Neural cell (in vitro differentiated cells): ENCODE data around the gene SLC1A2. TPM values are rescaled to one million over a fixed set of nuclear protein-coding genes. Genes with fewer than 3 reads are reported as not detected.

Experiments used
- H2AFZ ChIP-seq: fragments of 200-600, 300-800 bp; sonication (generic), shearing (Covaris generic); 2 replicates; pipeline ENCODE4 v1.6.0; 2014; ENCODE audit warnings: low read depth, mild to moderate bottlenecking, antibody characterized with exemption, low read length, moderate library complexity
- H3F3A ChIP-seq: fragments of 200-600 bp; shearing (Covaris generic); 2 replicates; pipeline ENCODE4 v1.6.1; 2016; ENCODE audit warnings: mild to moderate bottlenecking, moderate library complexity, mixed read lengths, antibody characterized with exemption, low read length; ENCODE audit not compliant: insufficient read depth, poor library complexity, severe bottlenecking
- H3K27ac ChIP-seq: fragments of 200-600, 300-800 bp; sonication (generic), shearing (Covaris generic); 2 replicates; pipeline ENCODE4 v1.5.1; 2014; ENCODE audit warnings: mild to moderate bottlenecking, low read length, moderate library complexity
- H3K27me3 ChIP-seq: fragments of 300-800, 200-600 bp; sonication (generic), shearing (Covaris generic); 2 replicates; pipeline ENCODE4 v1.6.0; 2014; ENCODE audit warnings: mild to moderate bottlenecking, low read depth, low read length, moderate library complexity; ENCODE audit not compliant: insufficient read depth
- H3K36me3 ChIP-seq: fragments of 300-800, 200-600 bp; sonication (generic), shearing (Covaris generic); 2 replicates; pipeline ENCODE4 v1.5.1; 2014; ENCODE audit warnings: mild to moderate bottlenecking, antibody characterized with exemption, low read length, moderate library complexity; ENCODE audit not compliant: insufficient read depth
- H3K4me2 ChIP-seq: fragments of 300-800, 200-600 bp; sonication (generic), shearing (Covaris generic); 2 replicates; pipeline ENCODE4 v1.6.0; 2014; ENCODE audit warnings: mild to moderate bottlenecking, low read length
- H3K4me3 ChIP-seq: fragments of 300-800, 200-600 bp; sonication (generic), shearing (Covaris generic); 2 replicates; pipeline ENCODE4 v1.5.1; 2014; ENCODE audit warnings: mild to moderate bottlenecking, low read length, moderate library complexity
- H3K79me2 ChIP-seq: fragments of 200-600 bp; shearing (Covaris generic); replicated peaks from 2 replicates; pipeline ENCODE4 v1.6.0; 2014; ENCODE audit warnings: mild to moderate bottlenecking, low read length, moderate library complexity; ENCODE audit not compliant: insufficient read depth
- H3K9ac ChIP-seq: fragments of 300-800, 200-600 bp; sonication (generic), shearing (Covaris generic); 2 replicates; pipeline ENCODE4 v1.6.1; 2016; ENCODE audit warnings: mild to moderate bottlenecking, low read length, mixed read lengths
- H3K9me2 ChIP-seq: fragments of 200-600 bp; shearing (Covaris generic); 2 replicates; pipeline ENCODE4 v1.6.1; 2016; ENCODE audit warnings: mild to moderate bottlenecking, low read length, mixed read lengths; ENCODE audit not compliant: insufficient read depth
- H3K9me3 ChIP-seq: fragments of 200-600, 300-800 bp; sonication (generic), shearing (Covaris generic); 2 replicates; pipeline ENCODE4 v1.6.1; 2016; ENCODE audit warnings: mild to moderate bottlenecking, mixed run types, low read length, moderate library complexity, mixed read lengths
- H4K20me1 ChIP-seq: fragments of 200-600 bp; shearing (Covaris generic); 2 replicates; pipeline ENCODE4 v1.6.1; 2016; ENCODE audit warnings: mild to moderate bottlenecking, mixed run types; ENCODE audit not compliant: insufficient read depth
- EP300 ChIP-seq: fragments of 450-650 bp; conservative IDR thresholded peaks from 2 replicates; pipeline ENCODE4 v1.6.1; 2014; ENCODE audit warnings: antibody characterized with exemption, mild to moderate bottlenecking, moderate library complexity; ENCODE audit not compliant: poor library complexity, severe bottlenecking
- EZH2 ChIP-seq: fragments of 200-600, 300-800 bp; shearing (Covaris generic), sonication (generic); IDR thresholded peaks from 2 replicates; pipeline ENCODE4 v1.6.1; 2014; ENCODE audit warnings: antibody characterized with exemption, low read length, borderline replicate concordance, mild to moderate bottlenecking; ENCODE audit not compliant: insufficient read depth, poor library complexity, severe bottlenecking
- MXI1 ChIP-seq: fragments of 450-650 bp; conservative IDR thresholded peaks from 2 replicates; pipeline ENCODE4 v1.6.1; 2014; ENCODE audit warnings: antibody characterized with exemption, mild to moderate bottlenecking; ENCODE audit not compliant: poor library complexity, severe bottlenecking
- POLR2AphosphoS5 ChIP-seq: IDR thresholded peaks from 2 replicates; pipeline ENCODE4 v1.6.1; 2012
- RAD21 ChIP-seq: fragments of 450-650 bp; conservative IDR thresholded peaks from 2 replicates; pipeline ENCODE4 v1.6.1; 2014; ENCODE audit warnings: antibody characterized with exemption, mild to moderate bottlenecking, moderate library complexity
- SMC3 ChIP-seq: fragments of 450-650 bp; conservative IDR thresholded peaks from 2 replicates; pipeline ENCODE4 v1.6.1; 2014; ENCODE audit warnings: antibody characterized with exemption, mild to moderate bottlenecking, moderate library complexity; ENCODE audit not compliant: poor library complexity
- TAF1 ChIP-seq: IDR thresholded peaks from 2 replicates; pipeline ENCODE4 v1.6.1; 2012; ENCODE audit warnings: low read depth
- polyA plus RNA-seq: library from polyadenylated mRNA; depleted of rRNA; stranded (reverse); fragments of >200 nt; gene quantifications from 2 replicates; pipeline ENCODE4 v1.2.3, GENCODE V29; 2014
- TF ChIP-seq, protein P1 (sequence below): IDR thresholded peaks from 2 replicates; pipeline ENCODE4 v1.6.1; 2012; ENCODE audit warnings: borderline replicate concordance
- TF ChIP-seq, protein P2 (sequence below): fragments of 450-650 bp; IDR thresholded peaks from 2 replicates; pipeline ENCODE4 v1.5.1; 2014; ENCODE audit warnings: antibody characterized with exemption, mild to moderate bottlenecking, moderate library complexity; ENCODE audit not compliant: poor library complexity, severe bottlenecking

Gene SLC1A2
- polyA plus RNA-seq, 1 donor from 2014 or later: 134 TPM

DNA sequence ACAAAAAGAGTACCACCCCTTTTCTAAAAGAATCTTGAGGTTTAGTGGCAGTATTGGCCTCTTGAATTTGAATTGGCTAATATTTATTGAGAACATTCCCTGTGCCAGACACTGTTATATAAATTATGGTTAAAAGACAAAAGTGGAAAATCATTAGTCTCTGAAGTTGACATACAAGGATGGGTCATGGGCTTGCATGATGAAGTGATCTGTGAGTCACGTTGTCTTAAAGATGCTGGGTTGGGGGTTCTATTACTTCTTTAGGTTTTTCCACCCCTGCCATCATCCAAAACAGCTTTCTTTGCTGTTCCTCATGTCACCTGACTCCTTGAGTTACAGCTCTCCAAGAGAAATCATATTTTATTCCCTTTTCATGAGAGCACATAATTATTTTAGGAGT, 195.4 kb downstream of the SLC1A2 start:
- Histone ChIP-seq H3K27ac (peak overlapping the region; percentile 68), H3K4me2 (no peak overlapping the region), H4K20me1 (no peaks in the 10 kb centered on the region), H2AFZ (no peak overlapping the region), H3K9ac (no peak overlapping the region), H3K36me3 (no peaks in the 10 kb centered on the region), H3K9me2 (no peaks in the 10 kb centered on the region), H3K27me3 (no peaks in the 10 kb centered on the region), H3K9me3 (no peaks in the 10 kb centered on the region), H3K79me2 (no peaks in the 10 kb centered on the region), H3K4me3 (no peak overlapping the region), H3F3A (no peaks in the 10 kb centered on the region)
- no peak for TF ChIP-seq RAD21
- TF ChIP-seq, protein P1, sequence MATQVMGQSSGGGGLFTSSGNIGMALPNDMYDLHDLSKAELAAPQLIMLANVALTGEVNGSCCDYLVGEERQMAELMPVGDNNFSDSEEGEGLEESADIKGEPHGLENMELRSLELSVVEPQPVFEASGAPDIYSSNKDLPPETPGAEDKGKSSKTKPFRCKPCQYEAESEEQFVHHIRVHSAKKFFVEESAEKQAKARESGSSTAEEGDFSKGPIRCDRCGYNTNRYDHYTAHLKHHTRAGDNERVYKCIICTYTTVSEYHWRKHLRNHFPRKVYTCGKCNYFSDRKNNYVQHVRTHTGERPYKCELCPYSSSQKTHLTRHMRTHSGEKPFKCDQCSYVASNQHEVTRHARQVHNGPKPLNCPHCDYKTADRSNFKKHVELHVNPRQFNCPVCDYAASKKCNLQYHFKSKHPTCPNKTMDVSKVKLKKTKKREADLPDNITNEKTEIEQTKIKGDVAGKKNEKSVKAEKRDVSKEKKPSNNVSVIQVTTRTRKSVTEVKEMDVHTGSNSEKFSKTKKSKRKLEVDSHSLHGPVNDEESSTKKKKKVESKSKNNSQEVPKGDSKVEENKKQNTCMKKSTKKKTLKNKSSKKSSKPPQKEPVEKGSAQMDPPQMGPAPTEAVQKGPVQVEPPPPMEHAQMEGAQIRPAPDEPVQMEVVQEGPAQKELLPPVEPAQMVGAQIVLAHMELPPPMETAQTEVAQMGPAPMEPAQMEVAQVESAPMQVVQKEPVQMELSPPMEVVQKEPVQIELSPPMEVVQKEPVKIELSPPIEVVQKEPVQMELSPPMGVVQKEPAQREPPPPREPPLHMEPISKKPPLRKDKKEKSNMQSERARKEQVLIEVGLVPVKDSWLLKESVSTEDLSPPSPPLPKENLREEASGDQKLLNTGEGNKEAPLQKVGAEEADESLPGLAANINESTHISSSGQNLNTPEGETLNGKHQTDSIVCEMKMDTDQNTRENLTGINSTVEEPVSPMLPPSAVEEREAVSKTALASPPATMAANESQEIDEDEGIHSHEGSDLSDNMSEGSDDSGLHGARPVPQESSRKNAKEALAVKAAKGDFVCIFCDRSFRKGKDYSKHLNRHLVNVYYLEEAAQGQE: no peak
- no peak for TF ChIP-seq POLR2AphosphoS5
- no peak for TF ChIP-seq SMC3
- TF ChIP-seq EP300: no peak
- TF ChIP-seq MXI1: no peak
- no peak for TF ChIP-seq TAF1
- TF ChIP-seq, protein P2, sequence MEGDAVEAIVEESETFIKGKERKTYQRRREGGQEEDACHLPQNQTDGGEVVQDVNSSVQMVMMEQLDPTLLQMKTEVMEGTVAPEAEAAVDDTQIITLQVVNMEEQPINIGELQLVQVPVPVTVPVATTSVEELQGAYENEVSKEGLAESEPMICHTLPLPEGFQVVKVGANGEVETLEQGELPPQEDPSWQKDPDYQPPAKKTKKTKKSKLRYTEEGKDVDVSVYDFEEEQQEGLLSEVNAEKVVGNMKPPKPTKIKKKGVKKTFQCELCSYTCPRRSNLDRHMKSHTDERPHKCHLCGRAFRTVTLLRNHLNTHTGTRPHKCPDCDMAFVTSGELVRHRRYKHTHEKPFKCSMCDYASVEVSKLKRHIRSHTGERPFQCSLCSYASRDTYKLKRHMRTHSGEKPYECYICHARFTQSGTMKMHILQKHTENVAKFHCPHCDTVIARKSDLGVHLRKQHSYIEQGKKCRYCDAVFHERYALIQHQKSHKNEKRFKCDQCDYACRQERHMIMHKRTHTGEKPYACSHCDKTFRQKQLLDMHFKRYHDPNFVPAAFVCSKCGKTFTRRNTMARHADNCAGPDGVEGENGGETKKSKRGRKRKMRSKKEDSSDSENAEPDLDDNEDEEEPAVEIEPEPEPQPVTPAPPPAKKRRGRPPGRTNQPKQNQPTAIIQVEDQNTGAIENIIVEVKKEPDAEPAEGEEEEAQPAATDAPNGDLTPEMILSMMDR: no peak
- TF ChIP-seq EZH2: no peak

GRCh38 chr11:35223371-35223796, 196.0 kb downstream of the SLC1A2 start:
- peak overlapping the region; percentile 39 for H3K9ac ChIP-seq

More at GRCh38 chr11:35223371-35223796, 196.0 kb downstream of the SLC1A2 start:
- no peak overlapping the region for H2AFZ ChIP-seq
- H3K4me3 ChIP-seq: peak overlapping the region; percentile 51
- H3K4me2 ChIP-seq: peak overlapping the region; percentile 30
- no peaks in the 10 kb centered on the region for H3K9me3 ChIP-seq
- TF ChIP-seq EP300 (peak; percentile 80), MXI1 (peak; percentile 45), RAD21 (peak; percentile 35), EZH2 (no peak), POLR2AphosphoS5 (peak; percentile 72), SMC3 (no peak), TAF1 (no peak)
- TF ChIP-seq, protein P1: peak; percentile 59
- TF ChIP-seq, protein P2: no peak
- no peaks in the 10 kb centered on the region for H4K20me1 ChIP-seq
- no peaks in the 10 kb centered on the region for H3K9me2 ChIP-seq
- H3K27ac ChIP-seq: peak overlapping the region; percentile 68
- H3F3A ChIP-seq: no peaks in the 10 kb centered on the region
- H3K79me2 ChIP-seq: no peaks in the 10 kb centered on the region
- H3K36me3 ChIP-seq: no peaks in the 10 kb centered on the region
- H3K27me3 ChIP-seq: no peaks in the 10 kb centered on the region
